ENCODE measurements around the gene SBK1.

The SBK1 gene

DNA sequence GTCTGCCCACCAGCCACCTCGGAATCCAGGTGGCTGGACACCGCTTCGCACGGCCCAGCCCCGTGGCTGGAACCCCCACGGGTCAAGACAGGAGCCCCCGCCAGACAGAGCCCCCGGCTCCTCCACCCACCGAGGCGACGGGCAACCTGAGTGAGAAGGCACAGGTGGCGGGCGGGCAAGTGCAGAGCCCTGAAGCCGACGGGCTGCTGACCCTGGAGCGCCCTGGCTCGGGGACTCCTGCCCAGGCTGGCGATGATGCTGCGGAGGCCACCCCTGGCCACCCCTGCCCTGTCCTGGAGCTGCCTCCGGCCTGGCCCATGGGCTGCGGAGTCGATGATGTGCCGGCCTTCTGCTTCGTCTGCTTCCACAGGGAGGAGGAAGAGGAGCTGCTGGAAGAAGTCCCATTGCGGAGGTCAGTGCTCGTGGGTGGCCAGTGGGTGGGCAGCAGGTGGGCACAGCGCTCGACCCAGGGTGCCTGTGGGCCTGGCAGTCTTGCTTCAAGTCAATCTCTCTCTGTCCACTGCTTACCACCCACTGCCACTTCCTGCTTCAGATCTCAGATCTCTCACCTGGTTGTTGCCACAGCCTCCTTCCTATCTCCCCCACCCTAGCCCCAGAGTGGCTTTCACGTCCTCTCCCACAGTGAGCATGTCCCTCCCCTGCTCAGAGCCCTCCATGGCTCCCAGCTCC lies 33.1 kb upstream of the SBK1 start:
- TF ChIP-seq, protein P1, sequence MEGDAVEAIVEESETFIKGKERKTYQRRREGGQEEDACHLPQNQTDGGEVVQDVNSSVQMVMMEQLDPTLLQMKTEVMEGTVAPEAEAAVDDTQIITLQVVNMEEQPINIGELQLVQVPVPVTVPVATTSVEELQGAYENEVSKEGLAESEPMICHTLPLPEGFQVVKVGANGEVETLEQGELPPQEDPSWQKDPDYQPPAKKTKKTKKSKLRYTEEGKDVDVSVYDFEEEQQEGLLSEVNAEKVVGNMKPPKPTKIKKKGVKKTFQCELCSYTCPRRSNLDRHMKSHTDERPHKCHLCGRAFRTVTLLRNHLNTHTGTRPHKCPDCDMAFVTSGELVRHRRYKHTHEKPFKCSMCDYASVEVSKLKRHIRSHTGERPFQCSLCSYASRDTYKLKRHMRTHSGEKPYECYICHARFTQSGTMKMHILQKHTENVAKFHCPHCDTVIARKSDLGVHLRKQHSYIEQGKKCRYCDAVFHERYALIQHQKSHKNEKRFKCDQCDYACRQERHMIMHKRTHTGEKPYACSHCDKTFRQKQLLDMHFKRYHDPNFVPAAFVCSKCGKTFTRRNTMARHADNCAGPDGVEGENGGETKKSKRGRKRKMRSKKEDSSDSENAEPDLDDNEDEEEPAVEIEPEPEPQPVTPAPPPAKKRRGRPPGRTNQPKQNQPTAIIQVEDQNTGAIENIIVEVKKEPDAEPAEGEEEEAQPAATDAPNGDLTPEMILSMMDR (IDR thresholded peaks at IDR 0.05; ENCODE audit: borderline replicate concordance, control extremely low read depth, extremely low read depth, insufficient read depth, missing control alignments): no peak
- no peak for DNase-seq (ENCODE audit: low spot score)
- in situ Hi-C loops (cut with MboI; ENCODE audit: low sequenced_read_pairs, unreplicated experiment): no loop called here

DNA sequence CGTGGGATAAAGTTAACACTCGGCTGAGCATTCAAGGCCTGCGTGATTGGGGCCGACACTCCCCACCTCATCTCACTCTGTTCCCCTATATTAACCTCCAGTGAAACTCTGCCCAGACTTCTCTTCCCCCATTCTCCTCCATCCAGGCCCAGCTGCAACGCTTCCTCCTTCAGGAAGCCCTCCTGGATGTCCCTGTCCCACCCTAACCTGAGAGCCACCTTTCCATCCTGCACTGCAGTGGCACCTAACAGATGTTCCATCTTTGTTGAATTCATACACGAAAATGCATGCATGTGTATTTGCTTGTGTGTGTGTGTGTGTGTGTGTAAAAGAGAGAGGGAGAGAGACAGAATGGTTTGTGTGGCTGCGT lies 32.6 kb upstream of the SBK1 start:
- no peak for DNase-seq (ENCODE audit: low spot score)
- in situ Hi-C loops (cut with MboI; ENCODE audit: low sequenced_read_pairs, unreplicated experiment): no loop called here
- TF ChIP-seq, protein P1 (IDR thresholded peaks at IDR 0.05; ENCODE audit: borderline replicate concordance, control extremely low read depth, extremely low read depth, insufficient read depth, missing control alignments): no peak

DNA sequence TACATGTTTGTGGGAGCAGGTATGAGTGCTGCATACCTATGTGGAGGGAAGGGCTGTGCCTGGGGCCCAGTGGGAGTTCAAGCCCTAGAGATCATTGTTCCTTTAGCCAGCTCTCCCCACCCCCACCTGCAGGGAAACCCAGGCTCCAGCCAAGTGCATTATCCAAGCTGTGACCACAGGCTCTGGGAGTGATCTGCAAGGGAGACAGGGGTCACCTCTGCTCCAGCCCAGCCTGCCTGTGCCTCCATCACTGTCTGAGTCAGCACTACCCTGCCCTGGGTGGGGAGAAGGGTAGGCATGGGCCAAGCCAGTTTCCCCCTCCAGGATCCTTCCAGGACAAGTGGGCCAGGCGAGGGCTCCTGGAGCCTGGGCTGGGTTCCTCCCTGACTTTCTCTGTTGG lies 32.1 kb upstream of the SBK1 start:
- TF ChIP-seq, protein P1 (IDR thresholded peaks at IDR 0.05; ENCODE audit: borderline replicate concordance, control extremely low read depth, extremely low read depth, insufficient read depth, missing control alignments): no peak
- no peak for DNase-seq (ENCODE audit: low spot score)
- in situ Hi-C loops (cut with MboI; ENCODE audit: low sequenced_read_pairs, unreplicated experiment): no loop called here

DNA sequence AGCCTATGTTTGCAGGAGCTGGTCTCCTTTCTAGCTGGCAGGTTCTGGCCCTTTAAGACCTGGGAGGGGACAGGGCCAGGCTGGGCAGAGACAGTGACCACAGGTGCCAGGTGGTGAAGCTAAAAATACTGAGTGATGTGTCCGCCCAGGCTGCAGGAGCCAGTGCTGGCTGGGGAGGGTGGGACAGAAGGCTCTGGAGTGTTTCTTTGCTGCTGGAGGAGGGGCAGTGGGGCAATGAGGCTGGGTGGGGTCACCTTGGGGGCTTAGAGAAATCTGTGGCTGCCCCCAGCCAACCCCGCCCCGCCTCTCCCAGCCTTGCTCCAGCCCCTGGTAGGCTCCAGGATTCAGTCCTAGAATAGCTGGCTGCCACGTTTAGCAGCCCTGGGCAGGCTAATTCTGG lies 30.4 kb upstream of the SBK1 start:
- no peak for DNase-seq (ENCODE audit: low spot score)

DNA sequence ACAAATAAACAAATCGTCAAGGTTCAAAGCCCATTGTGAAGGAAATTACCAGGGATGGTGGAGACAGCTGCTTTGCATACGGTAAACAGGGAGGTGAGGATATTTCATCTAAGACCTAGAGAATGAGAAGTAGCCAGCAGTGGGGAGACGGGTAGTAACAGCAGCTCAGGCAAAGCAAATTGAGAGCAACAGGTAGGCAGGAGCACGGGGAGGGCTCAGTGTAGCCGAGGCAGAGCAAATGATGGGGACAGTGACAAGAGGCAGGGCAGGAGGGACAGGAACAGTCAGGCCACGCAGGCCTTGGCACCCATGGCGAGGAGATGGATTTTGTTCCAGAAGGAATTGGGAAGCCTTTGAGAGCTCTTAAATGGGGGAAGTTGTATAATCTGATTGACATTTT lies 29.0 kb upstream of the SBK1 start:
- in situ Hi-C loops (cut with MboI; ENCODE audit: low sequenced_read_pairs, unreplicated experiment): no loop called here
- TF ChIP-seq, protein P1 (IDR thresholded peaks at IDR 0.05; ENCODE audit: borderline replicate concordance, control extremely low read depth, extremely low read depth, insufficient read depth, missing control alignments): no peak
- DNase-seq (ENCODE audit: low spot score): no peak

More for the DNA sequence above, 30.4 kb upstream of the SBK1 start:
- TF ChIP-seq, protein P1 (IDR thresholded peaks at IDR 0.05; ENCODE audit: borderline replicate concordance, control extremely low read depth, extremely low read depth, insufficient read depth, missing control alignments): no peak
- in situ Hi-C loops (cut with MboI; ENCODE audit: low sequenced_read_pairs, unreplicated experiment): no loop called here

DNA sequence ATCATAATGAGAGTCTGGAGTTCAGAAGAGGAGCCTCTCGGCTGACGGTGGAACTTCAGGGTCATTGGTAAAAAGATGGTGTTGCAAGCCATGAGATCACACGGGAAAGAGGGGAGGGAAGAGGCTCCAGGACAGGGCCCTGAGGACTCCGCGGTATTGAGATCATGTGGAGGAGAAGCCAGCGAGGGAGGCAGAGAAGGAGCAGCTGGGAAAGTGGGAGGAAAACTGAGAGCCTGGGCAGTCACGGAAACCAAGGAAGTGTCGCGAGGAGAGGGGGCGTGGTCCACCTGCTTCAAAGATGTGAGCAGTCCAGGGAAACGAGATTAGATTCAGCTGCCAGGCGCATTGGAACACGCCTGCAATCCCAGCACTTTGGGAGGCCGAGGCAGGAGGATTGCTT lies 27.7 kb upstream of the SBK1 start:
- TF ChIP-seq, protein P1 (IDR thresholded peaks at IDR 0.05; ENCODE audit: borderline replicate concordance, control extremely low read depth, extremely low read depth, insufficient read depth, missing control alignments): no peak
- no peak for DNase-seq (ENCODE audit: low spot score)
- in situ Hi-C loops (cut with MboI; ENCODE audit: low sequenced_read_pairs, unreplicated experiment): no loop called here

Measured in GM13976 (cell line).